ENCODE data around the gene LMTK2. TPM values are rescaled to one million over a fixed set of nuclear protein-coding genes. Genes with fewer than 3 reads are reported as not detected.

Gene LMTK2
- total RNA-seq, 1 donor from 2014 or later: 20.6 TPM

DNA sequence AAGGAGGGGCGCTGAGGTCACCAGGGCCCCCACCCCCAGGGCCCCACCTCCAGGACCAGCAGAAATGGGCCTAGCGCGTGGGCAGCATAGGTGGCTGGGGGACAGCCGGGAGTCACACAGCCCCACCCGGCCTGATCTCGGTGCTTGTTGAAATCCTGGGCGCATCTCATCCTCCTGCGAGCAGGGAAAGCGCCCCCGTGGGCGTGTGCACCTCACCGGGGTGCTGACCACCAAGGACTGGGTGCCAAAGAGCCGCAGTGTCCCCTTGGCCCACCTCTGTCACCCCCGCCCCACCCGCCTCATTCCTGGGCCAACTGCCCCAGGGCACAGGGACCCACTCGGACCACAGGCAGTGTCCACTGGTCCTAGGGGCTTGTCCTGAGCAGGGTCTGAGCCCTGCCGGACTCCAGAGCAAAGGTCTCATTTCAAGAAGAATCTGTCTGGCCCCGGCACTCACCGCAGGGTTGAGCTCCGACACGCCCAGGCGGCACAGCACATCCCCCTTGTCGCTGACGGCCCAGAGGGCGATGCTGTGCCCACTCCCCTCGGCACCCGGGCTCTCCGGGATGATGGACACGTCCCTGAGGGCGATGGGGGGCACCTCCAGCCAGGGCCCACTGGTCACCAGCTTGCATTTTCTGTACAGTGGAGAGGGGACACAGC lies 116.0 kb downstream of the LMTK2 start:
- no peak overlapping the region for H3K27ac Mint-ChIP-seq (ENCODE audit: unreplicated experiment)
- no peak overlapping the region for H3K4me3 Mint-ChIP-seq (ENCODE audit: unreplicated experiment)
- H3K9me3 Mint-ChIP-seq (ENCODE audit: unreplicated experiment): peaks cover 8% of the 10 kb centered on the region
- TF ChIP-seq, protein P1, sequence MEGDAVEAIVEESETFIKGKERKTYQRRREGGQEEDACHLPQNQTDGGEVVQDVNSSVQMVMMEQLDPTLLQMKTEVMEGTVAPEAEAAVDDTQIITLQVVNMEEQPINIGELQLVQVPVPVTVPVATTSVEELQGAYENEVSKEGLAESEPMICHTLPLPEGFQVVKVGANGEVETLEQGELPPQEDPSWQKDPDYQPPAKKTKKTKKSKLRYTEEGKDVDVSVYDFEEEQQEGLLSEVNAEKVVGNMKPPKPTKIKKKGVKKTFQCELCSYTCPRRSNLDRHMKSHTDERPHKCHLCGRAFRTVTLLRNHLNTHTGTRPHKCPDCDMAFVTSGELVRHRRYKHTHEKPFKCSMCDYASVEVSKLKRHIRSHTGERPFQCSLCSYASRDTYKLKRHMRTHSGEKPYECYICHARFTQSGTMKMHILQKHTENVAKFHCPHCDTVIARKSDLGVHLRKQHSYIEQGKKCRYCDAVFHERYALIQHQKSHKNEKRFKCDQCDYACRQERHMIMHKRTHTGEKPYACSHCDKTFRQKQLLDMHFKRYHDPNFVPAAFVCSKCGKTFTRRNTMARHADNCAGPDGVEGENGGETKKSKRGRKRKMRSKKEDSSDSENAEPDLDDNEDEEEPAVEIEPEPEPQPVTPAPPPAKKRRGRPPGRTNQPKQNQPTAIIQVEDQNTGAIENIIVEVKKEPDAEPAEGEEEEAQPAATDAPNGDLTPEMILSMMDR (IDR thresholded peaks at IDR 0.05; ENCODE audit: partially characterized antibody, unreplicated experiment): no peak
- H3K4me1 Mint-ChIP-seq (ENCODE audit: low read depth, unreplicated experiment): peaks cover 5% of the 10 kb centered on the region
- no peaks in the 10 kb centered on the region for H3K36me3 Mint-ChIP-seq (ENCODE audit: unreplicated experiment)
- peaks cover 8% of the 10 kb centered on the region for H3K27me3 Mint-ChIP-seq (ENCODE audit: unreplicated experiment)
- no peak for DNase-seq

DNA sequence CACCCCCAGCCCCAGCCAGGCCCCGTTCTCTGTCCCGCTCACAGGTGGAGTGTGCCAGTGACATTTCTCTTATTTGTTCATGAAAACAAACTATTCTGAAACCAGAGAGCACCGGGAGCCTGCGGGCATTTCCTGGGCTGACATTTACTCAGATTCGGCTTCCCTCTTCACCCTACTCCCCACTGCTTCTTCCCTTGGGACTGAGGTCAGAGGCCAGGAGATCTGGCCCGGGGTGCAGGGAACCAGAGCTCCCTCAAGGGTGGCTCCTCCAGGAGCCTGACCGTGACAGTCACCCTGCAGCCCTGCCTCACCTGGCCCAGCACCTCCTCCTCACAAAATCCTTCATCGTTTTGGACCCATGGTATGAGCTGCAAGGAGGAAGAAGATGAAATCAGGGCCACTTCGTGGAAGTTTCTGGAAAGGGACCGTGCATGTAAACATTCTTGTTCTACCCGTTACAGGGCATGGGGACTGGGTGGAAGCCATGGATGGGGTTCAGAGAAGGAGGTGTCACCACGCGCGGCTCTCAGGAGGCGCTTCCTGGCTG lies 116.8 kb downstream of the LMTK2 start:
- H3K27me3 Mint-ChIP-seq (ENCODE audit: unreplicated experiment): peaks cover 5% of the 10 kb centered on the region
- DNase-seq: no peak
- no peaks in the 10 kb centered on the region for H3K36me3 Mint-ChIP-seq (ENCODE audit: unreplicated experiment)
- no peak overlapping the region for H3K27ac Mint-ChIP-seq (ENCODE audit: unreplicated experiment)
- TF ChIP-seq, protein P1 (IDR thresholded peaks at IDR 0.05; ENCODE audit: partially characterized antibody, unreplicated experiment): no peak
- peaks cover 8% of the 10 kb centered on the region for H3K9me3 Mint-ChIP-seq (ENCODE audit: unreplicated experiment)
- no peak overlapping the region for H3K4me3 Mint-ChIP-seq (ENCODE audit: unreplicated experiment)
- H3K4me1 Mint-ChIP-seq (ENCODE audit: low read depth, unreplicated experiment): peaks cover 1% of the 10 kb centered on the region

DNA sequence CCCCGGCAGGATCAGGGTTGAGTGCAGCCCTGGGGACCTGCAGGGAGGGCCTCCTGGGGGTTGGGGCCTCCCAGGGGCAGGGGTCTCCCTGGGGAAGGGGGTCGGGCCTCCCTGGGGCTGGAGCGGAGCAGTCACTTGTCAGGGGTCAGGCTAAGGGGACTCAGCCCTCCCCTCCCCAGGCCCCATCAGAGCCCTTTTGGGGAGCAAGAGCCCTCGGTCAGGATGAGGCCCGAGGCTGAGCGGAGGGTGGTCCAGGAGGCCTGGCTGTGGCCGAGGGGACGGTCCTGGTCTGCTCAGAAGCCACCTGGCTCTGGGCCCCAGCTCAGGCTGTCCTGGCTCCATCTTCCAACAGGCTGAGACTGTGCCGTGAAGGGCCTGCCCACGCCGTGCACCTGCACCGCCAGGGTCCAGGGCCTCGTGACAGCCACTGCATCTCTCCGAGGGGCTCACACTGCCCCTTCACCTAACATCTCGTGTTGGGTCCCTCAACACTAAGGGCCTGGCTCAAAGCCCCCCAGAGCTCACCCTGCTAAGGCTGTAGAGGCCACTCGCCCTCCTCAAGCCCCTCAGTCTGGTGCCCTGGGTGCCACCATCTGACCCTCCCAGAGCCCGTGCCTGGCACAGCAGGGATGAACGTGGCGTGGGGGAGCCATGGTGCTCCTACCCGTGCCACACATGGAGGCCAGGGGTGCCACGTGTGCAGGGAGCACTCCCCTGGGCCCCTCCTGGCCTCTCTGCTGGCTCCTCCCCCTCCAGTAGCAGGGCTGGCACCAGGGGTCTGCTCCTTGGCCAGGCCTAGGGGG lies 117.4 kb downstream of the LMTK2 start:
- no peaks in the 10 kb centered on the region for H3K4me1 Mint-ChIP-seq (ENCODE audit: low read depth, unreplicated experiment)
- no peak for DNase-seq

DNA sequence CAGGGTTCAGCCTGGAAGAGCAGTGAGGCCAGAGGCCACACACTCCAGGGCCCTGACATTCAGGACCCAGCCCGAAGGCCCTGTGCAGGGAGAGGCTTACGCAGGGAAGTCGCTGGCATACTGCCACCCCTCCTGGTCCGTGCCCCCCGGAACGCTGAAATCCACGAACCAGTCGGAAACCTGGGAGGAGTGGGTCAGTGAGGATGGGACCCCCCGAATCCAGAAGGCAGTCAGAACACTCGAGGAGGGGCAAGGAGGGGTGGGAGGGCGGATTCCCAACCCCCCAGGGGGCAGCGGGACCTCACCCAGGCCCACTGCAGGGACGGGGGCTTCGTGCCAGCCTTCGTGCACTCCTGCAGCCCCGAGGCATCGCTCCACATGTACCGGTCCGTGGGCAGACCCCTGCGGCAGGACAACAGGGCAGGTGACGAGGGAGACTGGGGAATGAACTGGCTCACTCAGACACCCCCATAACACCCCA lies 118.1 kb downstream of the LMTK2 start:
- Mint-ChIP-seq H3K4me3 (ENCODE audit: unreplicated experiment) (no peak overlapping the region), H3K36me3 (ENCODE audit: unreplicated experiment) (no peaks in the 10 kb centered on the region), H3K27me3 (ENCODE audit: unreplicated experiment) (peaks cover 4% of the 10 kb centered on the region), H3K9me3 (ENCODE audit: unreplicated experiment) (peaks cover 1% of the 10 kb centered on the region), H3K27ac (ENCODE audit: unreplicated experiment) (no peak overlapping the region), H3K4me1 (ENCODE audit: low read depth, unreplicated experiment) (no peaks in the 10 kb centered on the region)
- TF ChIP-seq, protein P1 (IDR thresholded peaks at IDR 0.05; ENCODE audit: partially characterized antibody, unreplicated experiment): no peak
- no peak for DNase-seq

More for the DNA sequence above, 117.4 kb downstream of the LMTK2 start:
- Mint-ChIP-seq H3K36me3 (ENCODE audit: unreplicated experiment) (no peaks in the 10 kb centered on the region), H3K27me3 (ENCODE audit: unreplicated experiment) (peaks cover 4% of the 10 kb centered on the region), H3K9me3 (ENCODE audit: unreplicated experiment) (peaks cover 5% of the 10 kb centered on the region), H3K27ac (ENCODE audit: unreplicated experiment) (no peak overlapping the region), H3K4me3 (ENCODE audit: unreplicated experiment) (no peak overlapping the region)
- TF ChIP-seq, protein P1 (IDR thresholded peaks at IDR 0.05; ENCODE audit: partially characterized antibody, unreplicated experiment): no peak

Data from glutamatergic neuron (in vitro differentiated cells).